CMK (cell line): Measurements from ENCODE around the gene C9orf43.
A peak's percentile ranks its signal among the peaks of the same experiment; 100 is the strongest.
"Not testable (repeated sequence)": the region's sequence is repeated elsewhere in the genome, so short reads cannot be mapped to it uniquely, and the experiment has no call there.

Experiments
- DNase-seq: peaks from one replicate; pipeline ENCODE4 v3.0.0-alpha.2; 2010; ENCODE audit warnings: low read depth

The C9orf43 gene

GRCh38 chr9:113421726-113422125, 11.2 kb downstream of the C9orf43 start:
- DNase-seq: no peak

GRCh38 chr9:113425072-113425471, 14.5 kb downstream of the C9orf43 start:
- no peak for DNase-seq

DNA sequence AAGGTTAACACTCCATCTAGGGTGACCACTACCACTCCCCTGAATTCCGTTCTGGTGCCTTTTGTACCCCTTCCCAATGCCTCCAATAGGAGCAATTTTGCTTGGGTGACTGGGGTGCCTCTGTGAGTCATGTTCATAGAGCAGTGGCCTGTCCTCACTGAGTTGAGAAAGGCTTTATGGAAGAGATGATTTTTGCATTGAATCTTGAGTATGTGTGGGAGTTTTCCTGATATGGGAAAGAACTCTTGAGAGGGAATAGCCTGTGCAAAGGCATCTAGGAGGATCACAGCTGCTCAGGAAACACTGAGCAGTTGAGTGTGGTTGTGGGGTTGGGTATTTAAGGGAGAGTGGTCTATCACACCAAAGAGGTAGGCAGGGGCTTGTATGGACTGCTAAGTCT, 16.2 kb downstream of the C9orf43 start:
- DNase-seq: no peak

DNA sequence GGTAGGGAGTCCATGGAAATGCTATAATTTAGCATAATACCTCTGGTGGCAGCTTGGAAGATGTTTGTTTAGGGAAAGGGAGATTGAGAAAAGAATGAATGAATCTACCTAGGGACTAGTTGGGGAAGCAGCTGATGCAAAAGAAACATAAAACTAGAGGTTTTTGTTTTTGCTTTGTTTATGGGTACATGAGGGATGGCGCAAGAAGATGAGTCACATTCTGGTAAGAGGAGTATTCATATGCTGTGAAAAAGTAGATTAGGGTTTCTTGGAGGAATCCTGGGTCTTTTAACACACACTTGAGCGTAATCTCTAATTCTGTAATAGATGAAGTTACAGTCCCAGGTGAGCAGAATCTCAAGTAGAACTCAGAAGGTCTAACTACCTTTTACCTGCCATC, 17.1 kb downstream of the C9orf43 start:
- DNase-seq: no peak

- DNase-seq: no peak
These were observed 17.6 kb downstream of the C9orf43 start for GRCh38 chr9:113428062-113428615.

GRCh38 chr9:113431191-113431590, 20.6 kb downstream of the C9orf43 start:
- DNase-seq: no peak

- no peak for DNase-seq
These were observed 26.4 kb downstream of the C9orf43 start for GRCh38 chr9:113436728-113437515.

GRCh38 chr9:113437716-113438115, 27.2 kb downstream of the C9orf43 start:
- DNase-seq: not testable (repeated sequence)

DNA sequence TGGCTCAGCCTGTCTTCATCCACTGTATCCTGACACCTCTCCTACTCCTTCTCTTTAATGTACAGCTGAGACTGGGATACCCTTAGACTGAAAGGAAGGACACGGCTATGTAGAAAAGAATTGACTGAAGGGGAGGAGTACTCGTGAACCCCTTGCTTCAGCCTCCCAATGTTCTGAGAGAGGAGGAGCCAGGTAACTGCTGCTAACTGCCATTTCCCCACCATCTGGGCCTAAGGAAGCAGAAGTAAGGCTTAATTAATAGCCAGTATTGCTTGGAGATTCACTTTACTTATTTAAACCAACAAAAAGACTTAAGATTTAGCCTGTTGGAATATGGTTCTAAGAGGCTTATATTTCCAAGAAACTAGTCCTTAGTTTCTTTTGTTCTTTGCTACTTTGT, 34.2 kb downstream of the C9orf43 start:
- no peak for DNase-seq

GRCh38 chr9:113446323-113446740, 35.8 kb downstream of the C9orf43 start:
- DNase-seq: no peak

DNA sequence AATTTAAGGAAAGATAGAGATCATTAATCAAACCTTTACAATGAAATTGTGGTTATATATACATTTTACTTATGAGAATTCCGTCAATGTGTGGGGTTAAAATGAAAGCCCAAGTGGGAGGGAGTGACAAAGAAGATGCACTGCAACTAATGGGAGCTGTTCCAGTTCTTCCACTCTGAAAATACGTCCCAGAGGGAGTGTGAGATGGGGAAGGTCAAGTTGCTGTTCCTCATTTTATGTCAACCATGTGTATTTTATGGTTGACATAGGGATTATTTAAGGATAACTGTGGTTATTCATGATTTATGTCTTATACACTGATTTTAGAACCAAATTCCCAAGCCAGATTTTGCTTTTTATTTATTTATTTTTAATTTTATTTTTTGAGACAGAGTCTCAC, 38.8 kb downstream of the C9orf43 start:
- DNase-seq: no peak

DNA sequence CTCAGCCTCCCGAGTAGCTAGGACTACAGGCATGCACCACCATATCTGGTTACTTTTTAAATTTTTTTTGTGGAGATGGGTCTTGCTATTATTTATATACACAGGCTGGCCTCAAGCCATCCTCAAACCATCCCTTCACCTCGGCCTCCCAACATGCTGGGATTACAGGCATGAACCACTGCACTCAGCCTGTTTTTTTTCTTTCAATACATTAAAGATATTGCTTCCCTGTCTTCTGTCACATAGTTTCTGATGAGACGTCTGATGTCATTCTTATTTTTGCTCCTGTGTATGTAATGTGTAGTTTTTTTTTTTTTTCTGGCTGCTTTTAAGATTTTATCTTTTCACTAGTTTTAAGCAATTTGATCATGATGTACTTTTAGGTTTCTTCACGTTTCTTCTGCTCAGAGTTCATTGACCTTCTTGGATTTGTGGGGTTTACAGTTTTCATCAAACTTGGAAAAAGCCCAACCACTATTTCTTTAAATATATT, 41.6 kb downstream of the C9orf43 start:
- DNase-seq: no peak

- peak; percentile 24 for DNase-seq
These were observed 44.6 kb downstream of the C9orf43 start for GRCh38 chr9:113454914-113455761.

DNA sequence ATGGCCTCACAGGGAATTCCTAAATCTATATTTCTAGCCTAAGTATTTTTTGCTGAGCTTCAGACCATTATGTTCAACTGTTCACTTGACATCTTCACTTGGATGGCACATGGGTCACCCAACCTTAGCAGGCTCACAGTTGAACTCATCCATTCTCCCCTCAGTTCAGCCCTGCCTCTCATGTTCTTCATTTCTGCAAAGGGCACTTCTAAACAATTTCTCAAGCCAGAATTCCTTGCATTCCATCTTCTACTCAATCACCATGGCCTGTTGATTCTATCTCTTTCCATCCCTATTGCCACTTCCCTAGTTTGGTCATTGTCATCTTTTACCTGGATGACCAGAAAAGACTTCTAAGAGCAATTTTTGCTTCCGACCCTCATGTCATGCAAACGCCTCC, 45.7 kb downstream of the C9orf43 start:
- no peak for DNase-seq

DNA sequence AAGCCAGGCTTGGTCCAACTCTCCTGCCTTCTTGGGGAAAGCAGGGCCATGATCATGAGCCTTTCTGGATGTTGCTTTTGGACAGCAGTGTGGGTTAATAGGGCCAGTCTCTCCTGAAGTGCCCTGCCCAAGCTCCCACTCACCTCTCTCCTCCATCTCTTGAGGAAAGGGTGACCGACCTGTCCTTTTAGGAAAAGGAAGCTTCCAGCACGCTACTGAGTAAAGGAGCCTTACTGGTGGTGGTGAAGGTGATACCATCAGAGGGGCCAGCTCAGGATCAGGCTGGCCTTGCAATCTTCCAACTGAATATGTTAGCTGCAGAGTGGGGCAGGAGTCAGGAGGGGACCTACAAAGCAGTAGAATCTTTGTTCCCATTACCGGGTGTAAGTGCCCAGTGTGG, 50.7 kb downstream of the C9orf43 start:
- DNase-seq: no peak

- no peak for DNase-seq
These were observed 51.4 kb downstream of the C9orf43 start for GRCh38 chr9:113461943-113462342.

DNA sequence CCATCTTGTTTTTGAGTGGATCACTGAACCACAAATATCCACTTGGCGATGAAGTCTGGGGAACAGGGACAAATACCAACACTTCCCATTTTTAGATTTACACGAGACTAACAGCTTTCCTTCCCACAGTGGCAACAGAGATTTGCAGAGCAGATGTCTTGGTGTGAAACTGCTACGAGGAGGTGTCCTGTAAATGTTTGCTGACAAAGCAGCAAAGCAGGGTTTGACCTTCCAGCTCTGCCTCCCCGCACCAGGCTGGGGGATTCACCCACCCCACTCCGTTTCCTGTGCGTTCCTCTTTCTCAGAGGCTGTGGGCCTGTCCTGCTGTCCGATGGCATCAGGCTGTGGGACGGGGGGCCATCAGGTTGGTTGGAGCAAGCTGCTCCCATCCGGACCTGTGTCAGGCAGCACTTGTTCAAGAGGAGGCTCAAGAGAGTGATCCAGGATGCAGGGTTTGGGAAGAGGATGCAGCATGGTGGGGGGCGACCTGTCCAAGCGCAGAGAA, 52.3 kb downstream of the C9orf43 start:
- DNase-seq: no peak

DNA sequence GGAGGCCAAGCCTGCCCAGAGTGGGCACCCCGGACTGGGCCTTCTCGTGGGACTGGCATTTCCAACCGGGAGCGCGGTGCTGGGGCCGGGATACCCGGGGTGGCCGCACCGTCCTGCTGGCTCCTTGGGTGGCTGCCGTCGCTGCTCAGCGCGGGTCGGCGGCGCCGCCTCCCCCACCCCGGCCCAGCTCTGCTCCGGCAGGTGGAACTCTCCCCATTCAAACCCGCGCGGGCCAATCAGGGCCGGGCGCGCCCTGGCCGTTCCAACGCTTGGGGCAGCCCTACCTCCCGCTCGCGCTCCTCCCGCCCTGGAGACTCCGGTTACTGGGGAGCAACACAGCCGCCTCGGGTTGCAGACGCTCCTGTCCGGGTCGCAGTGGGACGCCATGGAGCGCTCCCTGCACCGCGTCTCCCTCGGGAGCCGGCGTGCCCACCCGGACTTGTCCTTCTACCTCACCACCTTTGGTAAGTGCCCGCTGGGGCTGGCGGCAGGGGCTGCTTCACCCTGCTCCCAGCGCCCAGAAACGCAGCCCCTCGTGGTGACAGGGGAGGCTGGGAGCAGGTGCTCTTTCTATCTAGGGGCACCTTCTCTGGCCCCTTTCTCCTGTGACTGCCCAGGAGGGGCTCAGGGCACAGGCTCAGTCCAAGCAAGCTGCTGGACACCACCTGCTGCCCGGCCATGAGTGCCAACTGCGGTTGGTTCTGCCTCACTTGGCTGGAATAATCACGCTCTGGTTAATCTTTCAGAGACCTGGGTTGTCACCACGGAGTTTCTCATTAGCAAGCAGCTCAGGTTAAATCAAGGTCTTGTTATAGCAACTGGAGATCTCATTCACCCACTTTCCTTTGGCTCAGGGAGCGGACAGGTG, 53.1 kb downstream of the C9orf43 start, which contains the start of gene RGS3:
Gene RGS3 (plus strand): TSS at position 310 of the 868 bp plus-strand sequence. CDS start 76 bp downstream, at position 386.
- no peak for DNase-seq

- no peak for DNase-seq
These were observed 53.7 kb downstream of the C9orf43 start for GRCh38 chr9:113464286-113464660.

- no peak for DNase-seq
These were observed 55.1 kb downstream of the C9orf43 start for GRCh38 chr9:113465599-113466140.

GRCh38 chr9:113467183-113467582, 56.6 kb downstream of the C9orf43 start:
- no peak for DNase-seq
